NB4 (cell line): Measurements from ENCODE around the gene PCSK5.
A peak's percentile ranks its signal among the peaks of the same experiment; 100 is the strongest.

ENCODE experiments used
- DNase-seq: peaks from one replicate; pipeline ENCODE4 v3.0.0; 2010; ENCODE audit warnings: low read depth
- H3K4me3 ChIP-seq: one replicate; pipeline ENCODE4 v1.5.1; 2011; ENCODE audit warnings: mild to moderate bottlenecking, low read depth, low read length, moderate library complexity
- MYC ChIP-seq: IDR thresholded peaks from 2 replicates; pipeline ENCODE4 v1.6.1; 2011; ENCODE audit warnings: low read depth, low read length
- POLR2A ChIP-seq: IDR thresholded peaks from 2 replicates; pipeline ENCODE4 v1.6.1; 2011; ENCODE audit warnings: mild to moderate bottlenecking; ENCODE audit not compliant: insufficient read length; ENCODE audit errors: extremely low read depth
- TF ChIP-seq, protein P1 (sequence below): IDR thresholded peaks from one replicate; pipeline ENCODE4 v1.5.1; 2012; ENCODE audit warnings: low read depth, low read length
- TF ChIP-seq, protein P2 (sequence below): IDR thresholded peaks from 2 replicates; pipeline ENCODE4 v1.6.1; 2011; ENCODE audit warnings: low read depth, low read length

PCSK5 gene

DNA sequence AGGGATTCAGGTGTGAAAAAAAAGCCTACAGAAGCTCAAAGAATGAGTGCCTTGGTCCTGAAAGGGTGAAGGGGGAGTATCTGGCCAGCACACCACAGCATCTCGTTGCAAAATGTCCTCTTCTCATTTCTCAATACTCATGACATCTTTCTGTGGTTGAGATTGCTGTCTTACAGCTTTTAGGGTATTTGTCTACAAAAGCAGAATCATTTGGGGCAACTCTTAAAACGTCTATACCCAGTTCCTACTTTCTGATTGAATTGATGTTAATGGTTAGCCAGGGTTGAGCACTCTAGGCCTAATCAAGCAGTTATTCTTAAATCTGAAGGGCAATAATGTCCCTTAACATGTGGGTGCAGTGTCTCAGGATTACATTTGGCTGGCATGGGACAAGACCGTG, 21.2 kb upstream of the PCSK5 start:
- TF ChIP-seq, protein P1, sequence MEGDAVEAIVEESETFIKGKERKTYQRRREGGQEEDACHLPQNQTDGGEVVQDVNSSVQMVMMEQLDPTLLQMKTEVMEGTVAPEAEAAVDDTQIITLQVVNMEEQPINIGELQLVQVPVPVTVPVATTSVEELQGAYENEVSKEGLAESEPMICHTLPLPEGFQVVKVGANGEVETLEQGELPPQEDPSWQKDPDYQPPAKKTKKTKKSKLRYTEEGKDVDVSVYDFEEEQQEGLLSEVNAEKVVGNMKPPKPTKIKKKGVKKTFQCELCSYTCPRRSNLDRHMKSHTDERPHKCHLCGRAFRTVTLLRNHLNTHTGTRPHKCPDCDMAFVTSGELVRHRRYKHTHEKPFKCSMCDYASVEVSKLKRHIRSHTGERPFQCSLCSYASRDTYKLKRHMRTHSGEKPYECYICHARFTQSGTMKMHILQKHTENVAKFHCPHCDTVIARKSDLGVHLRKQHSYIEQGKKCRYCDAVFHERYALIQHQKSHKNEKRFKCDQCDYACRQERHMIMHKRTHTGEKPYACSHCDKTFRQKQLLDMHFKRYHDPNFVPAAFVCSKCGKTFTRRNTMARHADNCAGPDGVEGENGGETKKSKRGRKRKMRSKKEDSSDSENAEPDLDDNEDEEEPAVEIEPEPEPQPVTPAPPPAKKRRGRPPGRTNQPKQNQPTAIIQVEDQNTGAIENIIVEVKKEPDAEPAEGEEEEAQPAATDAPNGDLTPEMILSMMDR = no peak
- TF ChIP-seq MYC = no peak
- TF ChIP-seq, protein P2, sequence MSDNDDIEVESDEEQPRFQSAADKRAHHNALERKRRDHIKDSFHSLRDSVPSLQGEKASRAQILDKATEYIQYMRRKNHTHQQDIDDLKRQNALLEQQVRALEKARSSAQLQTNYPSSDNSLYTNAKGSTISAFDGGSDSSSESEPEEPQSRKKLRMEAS = no peak
- peak; percentile 29 for DNase-seq
- no peak overlapping the region for H3K4me3 ChIP-seq

DNA sequence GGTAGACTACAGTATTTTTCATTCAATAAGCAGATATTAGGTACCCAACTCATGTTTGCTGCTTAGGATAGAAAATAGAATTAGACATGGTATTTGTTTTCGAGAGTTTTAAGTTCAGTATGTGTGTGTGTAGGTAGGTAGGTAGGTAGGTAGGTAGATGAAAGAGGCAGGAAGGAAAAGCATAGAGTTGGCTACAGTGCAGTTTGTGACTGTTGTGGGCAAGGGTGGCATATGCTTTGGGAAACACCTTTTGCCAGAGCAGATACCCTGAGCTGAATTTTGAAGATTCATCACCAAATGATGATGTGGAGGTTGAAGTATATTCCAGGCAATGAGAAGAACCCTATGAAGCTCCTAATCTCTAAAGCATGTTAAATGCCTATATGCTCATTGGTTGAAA, 20.0 kb upstream of the PCSK5 start:
- DNase-seq = no peak
- H3K4me3 ChIP-seq = no peak overlapping the region
- TF ChIP-seq POLR2A = no peak

DNA sequence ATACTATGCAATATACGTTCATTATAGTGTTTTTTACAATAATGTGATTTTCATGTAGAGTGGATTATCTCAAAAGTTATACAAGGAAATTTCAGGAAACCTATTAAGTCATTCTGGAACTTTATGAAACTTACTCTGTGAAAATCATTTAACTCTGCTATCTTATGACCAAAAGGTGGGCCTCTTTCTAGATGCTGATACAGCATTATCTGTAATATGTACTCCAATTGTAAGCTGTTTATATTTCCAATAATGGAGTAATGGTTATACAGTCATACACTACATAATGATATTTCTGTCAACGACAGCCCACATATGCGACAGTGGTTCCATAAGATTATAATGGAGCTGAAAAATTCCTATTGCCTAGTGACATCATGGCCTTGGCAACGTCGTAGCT, 18.8 kb upstream of the PCSK5 start:
- DNase-seq = no peak
- TF ChIP-seq MYC = no peak
- TF ChIP-seq, protein P2 = no peak
- no peak for TF ChIP-seq POLR2A
- TF ChIP-seq, protein P1 = no peak
- no peak overlapping the region for H3K4me3 ChIP-seq

DNA sequence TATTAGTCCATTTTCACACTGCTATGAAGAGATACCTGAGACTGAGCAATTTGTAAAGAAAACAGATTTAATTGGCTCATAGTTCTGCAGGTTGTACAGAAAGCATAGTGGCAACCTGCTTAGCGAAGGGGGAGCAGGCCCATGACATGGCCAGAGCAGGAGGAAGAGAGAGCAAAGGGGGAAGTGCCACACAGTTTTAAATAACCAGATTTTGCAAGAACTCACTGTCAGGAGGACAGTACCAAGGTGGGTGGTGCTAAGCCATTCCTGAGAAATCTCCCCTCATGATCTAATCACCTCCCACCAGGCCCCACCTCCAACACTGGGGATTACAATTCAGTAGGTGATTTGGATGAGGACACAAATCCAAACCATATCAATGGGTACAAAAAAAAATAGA, 16.8 kb upstream of the PCSK5 start:
- no peak overlapping the region for H3K4me3 ChIP-seq
- TF ChIP-seq MYC (no peak), POLR2A (no peak)
- TF ChIP-seq, protein P1 = no peak
- TF ChIP-seq, protein P2 = no peak
- DNase-seq = no peak

DNA sequence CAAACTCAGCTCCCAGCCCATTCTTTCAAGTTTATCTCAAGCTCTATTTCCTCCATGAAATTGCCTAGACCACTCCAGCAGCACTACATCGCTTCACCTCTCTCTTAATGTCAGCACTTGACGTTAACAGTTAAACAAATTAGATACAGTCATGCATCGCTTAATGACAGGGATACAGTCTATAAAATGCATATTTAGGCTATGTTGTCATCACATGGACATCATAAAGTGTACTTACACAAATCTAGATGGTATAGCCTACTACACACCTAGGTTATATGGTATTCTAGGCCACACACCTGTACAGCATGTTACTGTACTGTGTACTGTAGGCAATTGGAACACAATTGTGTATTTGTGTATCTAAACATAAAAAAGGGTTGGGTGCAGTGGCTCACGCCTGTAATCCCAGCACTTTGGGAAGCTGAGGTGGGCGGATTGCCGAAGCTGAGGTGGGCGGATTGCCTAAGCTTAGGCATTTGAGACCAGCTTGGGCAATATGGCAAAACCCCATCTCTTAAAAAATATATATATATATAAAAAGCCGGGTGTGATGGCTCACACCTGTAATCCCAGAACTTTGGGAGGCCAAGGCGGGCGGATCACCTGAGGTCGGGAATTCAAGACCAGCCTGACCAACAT, 13.4 kb upstream of the PCSK5 start:
- H3K4me3 ChIP-seq = no peak overlapping the region
- DNase-seq = no peak
- TF ChIP-seq MYC = no peak
- TF ChIP-seq, protein P2 = no peak
- TF ChIP-seq, protein P1 = no peak

DNA sequence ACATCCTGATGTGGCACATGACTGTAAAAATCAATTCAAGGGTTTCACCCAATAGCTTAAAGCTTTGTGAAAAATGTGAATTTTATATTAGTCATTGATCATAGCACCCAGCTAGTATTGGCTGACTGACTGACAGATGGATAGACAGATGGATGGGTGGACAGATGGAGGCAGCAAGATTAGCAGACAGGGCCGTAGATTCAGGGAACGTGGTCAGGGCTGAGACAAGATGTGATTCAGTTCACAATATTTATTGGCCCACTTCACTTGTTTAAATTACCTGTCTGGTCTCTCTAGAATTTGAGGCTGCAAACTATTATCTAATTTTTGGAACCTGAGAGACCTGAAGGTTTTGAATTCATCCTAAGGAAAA, 12.0 kb upstream of the PCSK5 start:
- TF ChIP-seq, protein P1 = no peak
- TF ChIP-seq POLR2A (no peak), MYC (no peak)
- TF ChIP-seq, protein P2 = no peak
- H3K4me3 ChIP-seq = no peak overlapping the region
- DNase-seq = no peak
